Measurements from ENCODE around the gene SLBP. TPM values are rescaled to one million over a fixed set of nuclear protein-coding genes. Genes with fewer than 3 reads are reported as not detected.

Gene SLBP
- total RNA-seq, 3 donors from 2014 or later, result 21.9 to 31.7 (median 30.6) TPM

DNA sequence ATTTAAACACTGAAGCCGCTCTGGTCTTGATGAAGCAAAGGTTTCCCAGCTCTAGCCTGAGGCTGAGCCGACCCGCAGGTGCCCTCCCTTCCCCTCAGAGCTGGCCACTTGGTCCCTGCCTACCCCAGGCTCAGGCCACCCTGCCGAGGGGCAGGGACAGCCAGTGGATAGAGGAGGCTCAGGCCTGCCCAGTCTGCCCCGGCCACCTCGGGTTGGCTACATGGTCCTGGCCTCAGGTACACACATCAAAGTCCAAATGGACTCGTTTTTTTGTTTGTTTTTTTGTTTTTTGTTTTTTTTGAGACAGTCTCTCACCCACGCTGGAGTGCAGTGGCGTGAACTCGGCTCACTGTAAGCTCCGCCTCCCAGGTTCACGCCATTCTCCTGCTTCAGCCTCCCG, 33.0 kb upstream of the SLBP start:
- Histone ChIP-seq H3K4me1 (ENCODE audit: low read depth) (peaks cover 3% of the 10 kb centered on the region), H3K4me3 (no peak overlapping the region), H3K36me3 (ENCODE audit: low read depth) (no peaks in the 10 kb centered on the region), H3K9me3 (no peaks in the 10 kb centered on the region)
- no peak for ATAC-seq
- no peak for TF ChIP-seq CTCF (IDR thresholded peaks at IDR 0.05)
- DNase-seq, result no peak
- intact Hi-C loops (cut with DNase I, micrococcal nuclease), result loop anchor here in 1 of 2 donors (10.0 kb wide), 1 partner anchor 160 kb away; no protein-coding TSS in a partner anchor

- peaks cover 3% of the 10 kb centered on the region for H3K4me1 ChIP-seq (ENCODE audit: low read depth)
- intact Hi-C loops (cut with DNase I, micrococcal nuclease), result loop anchor here in 1 of 2 donors (10.0 kb wide), 1 partner anchor 160 kb away; no protein-coding TSS in a partner anchor
- ATAC-seq (no peak), DNase-seq (no peak)
- no peaks in the 10 kb centered on the region for H3K36me3 ChIP-seq (ENCODE audit: low read depth)
- H3K9me3 ChIP-seq, result no peaks in the 10 kb centered on the region
- H3K4me3 ChIP-seq, result no peak overlapping the region
- TF ChIP-seq CTCF (IDR thresholded peaks at IDR 0.05), result no peak
Measured at GRCh38 chr4:1744552-1744951, 32.4 kb upstream of the SLBP start.

- no peaks in the 10 kb centered on the region for H3K36me3 ChIP-seq (ENCODE audit: low read depth)
- intact Hi-C loops (cut with DNase I, micrococcal nuclease), result loop anchor here in 1 of 2 donors (10.0 kb wide), 1 partner anchor 161 kb away; no protein-coding TSS in a partner anchor
Measured at GRCh38 chr4:1743975-1744374, 31.9 kb upstream of the SLBP start.

DNA sequence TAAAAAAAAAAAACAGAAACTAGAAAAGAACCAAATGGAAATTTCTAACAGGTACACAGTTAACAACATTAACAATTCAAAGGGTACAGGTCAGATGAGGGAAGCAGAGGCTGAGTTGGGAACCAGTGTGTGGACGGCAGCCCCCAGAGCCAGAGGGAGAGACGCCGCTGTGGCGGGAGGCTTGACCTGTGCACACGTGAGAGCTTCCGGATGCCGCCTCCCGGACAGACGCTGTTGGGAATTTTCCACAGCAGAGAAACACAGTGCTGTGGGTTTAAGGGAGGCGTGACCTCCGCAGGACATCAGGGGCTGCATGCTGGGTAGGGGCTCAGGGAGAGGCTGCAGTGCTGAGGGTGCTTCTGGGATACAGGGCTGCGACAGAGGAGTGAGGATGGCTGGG, 31.4 kb upstream of the SLBP start:
- H3K4me1 ChIP-seq (ENCODE audit: low read depth), result peaks cover 2% of the 10 kb centered on the region
- no peak for TF ChIP-seq CTCF (IDR thresholded peaks at IDR 0.05)
- ATAC-seq (no peak), DNase-seq (no peak)
- H3K36me3 ChIP-seq (ENCODE audit: low read depth), result no peaks in the 10 kb centered on the region
- intact Hi-C loops (cut with DNase I, micrococcal nuclease), result loop anchor here in 1 of 2 donors (10.0 kb wide), 1 partner anchor 161 kb away; no protein-coding TSS in a partner anchor
- H3K4me3 ChIP-seq, result no peak overlapping the region
- no peaks in the 10 kb centered on the region for H3K9me3 ChIP-seq

More at GRCh38 chr4:1743975-1744374, 31.9 kb upstream of the SLBP start:
- TF ChIP-seq CTCF (IDR thresholded peaks at IDR 0.05), result no peak
- no peak for ATAC-seq
- H3K9me3 ChIP-seq, result no peaks in the 10 kb centered on the region
- no peak for DNase-seq
- H3K4me3 ChIP-seq, result no peak overlapping the region
- peaks cover 3% of the 10 kb centered on the region for H3K4me1 ChIP-seq (ENCODE audit: low read depth)

- Histone ChIP-seq H3K9me3 (peaks cover 8% of the 10 kb centered on the region), H3K36me3 (ENCODE audit: low read depth) (no peaks in the 10 kb centered on the region), H3K4me3 (no peak overlapping the region), H3K4me1 (ENCODE audit: low read depth) (no peaks in the 10 kb centered on the region)
- ATAC-seq (no peak), DNase-seq (no peak)
- TF ChIP-seq CTCF (IDR thresholded peaks at IDR 0.05), result no peak
- intact Hi-C loops (cut with DNase I, micrococcal nuclease), result loop anchor here in 1 of 2 donors (10.0 kb wide), 1 partner anchor 164 kb away; no protein-coding TSS in a partner anchor
Measured at GRCh38 chr4:1741208-1741607, 29.1 kb upstream of the SLBP start.
